ENCODE measurements around the gene ZNF394. TPM values are rescaled to one million over a fixed set of nuclear protein-coding genes. Genes with fewer than 3 reads are reported as not detected.

Gene ZNF394
- total RNA-seq, 2 donors from 2014 or later: 25.0 to 50.7 TPM

Other genes with a start within 250 kb of the ZNF394 start
- gene MYH16, start 227.4 kb downstream of the ZNF394 start, total RNA-seq: under 1 TPM in 1 of 2 donors, not detected in 1; 0.11 TPM
- 10 to 100 TPM; 43.5 to 57.2 TPM for gene ARPC1A, start 174.4 kb downstream of the ZNF394 start, total RNA-seq
- gene ARPC1B, start 125.6 kb downstream of the ZNF394 start, total RNA-seq: 100 to 1,000 TPM; 254 to 333 TPM
- gene PDAP1, start 91.7 kb downstream of the ZNF394 start, total RNA-seq: 100 to 1,000 TPM; 101 to 148 TPM
- gene BUD31, start 91.3 kb downstream of the ZNF394 start, total RNA-seq: 100 to 1,000 TPM; 131 to 135 TPM
- gene PTCD1, start 61.5 kb downstream of the ZNF394 start, total RNA-seq: 1 to 10 TPM; 4.4 to 4.5 TPM
- gene CPSF4, start 61.3 kb downstream of the ZNF394 start, total RNA-seq: 10 to 100 TPM; 47.5 to 62.1 TPM
- 100 to 1,000 TPM; 287 to 438 TPM for gene ATP5MF, start 34.1 kb downstream of the ZNF394 start, total RNA-seq
- 10 to 100 TPM; 21.5 to 49.7 TPM for gene ZNF789, start 27.4 kb downstream of the ZNF394 start, total RNA-seq
- gene ZKSCAN5, start 4.4 kb upstream of the ZNF394 start, total RNA-seq: 10 to 100 TPM in 1 of 2 donors, 1 to 10 TPM in 1; 9.6 to 14.0 TPM
- gene FAM200A, start 51.8 kb upstream of the ZNF394 start, total RNA-seq: 1 to 10 TPM; 2.2 to 5.4 TPM
- gene ZNF655, start 58.4 kb upstream of the ZNF394 start, total RNA-seq: 10 to 100 TPM; 50.8 to 66.7 TPM
- gene TMEM225B, start 98.0 kb upstream of the ZNF394 start, total RNA-seq: 1 to 10 TPM in 1 of 2 donors, under 1 TPM in 1; 0.76 to 4.1 TPM
- gene ZSCAN25, start 116.7 kb upstream of the ZNF394 start, total RNA-seq: 10 to 100 TPM; 30.7 to 31.8 TPM
- under 1 TPM in 1 of 2 donors, not detected in 1; 0.41 TPM for gene CYP3A5, start 179.7 kb upstream of the ZNF394 start, total RNA-seq
- not detected for gene CYP3A7, start 234.9 kb upstream of the ZNF394 start, total RNA-seq